Femur (tissue), 1 donor: Measurements from ENCODE around the gene CYP4F12.
"Not testable (repeated sequence)": the region's sequence is repeated elsewhere in the genome, so short reads cannot be mapped to it uniquely, and the experiment has no call there.

Source experiments
- DNase-seq: peaks from one replicate; pipeline ENCODE4 v3.0.0-alpha.2; 2017

Gene CYP4F12

GRCh38 chr19:15650123-15650522 lies 22.8 kb upstream of the CYP4F12 start:
- DNase-seq, result not testable (repeated sequence)

- no peak for DNase-seq
Measured at GRCh38 chr19:15651791-15652190, 21.1 kb upstream of the CYP4F12 start.

GRCh38 chr19:15652559-15653278 lies 20.2 kb upstream of the CYP4F12 start:
- no peak for DNase-seq

GRCh38 chr19:15656467-15656866 lies 16.4 kb upstream of the CYP4F12 start:
- no peak for DNase-seq

- no peak for DNase-seq
Measured at GRCh38 chr19:15663247-15663646, 9.6 kb upstream of the CYP4F12 start.

- DNase-seq, result no peak
Measured at GRCh38 chr19:15666186-15666585, 6.7 kb upstream of the CYP4F12 start.

GRCh38 chr19:15666883-15667282 lies 6.0 kb upstream of the CYP4F12 start:
- no peak for DNase-seq

GRCh38 chr19:15669440-15669839 lies 3.4 kb upstream of the CYP4F12 start:
- DNase-seq, result no peak

- DNase-seq, result no peak
Measured at GRCh38 chr19:15669891-15670290, 3.0 kb upstream of the CYP4F12 start.

- no peak for DNase-seq
Measured at GRCh38 chr19:15671237-15671821, 1.6 kb upstream of the CYP4F12 start.

GRCh38 chr19:15671891-15672579 lies 852 bp upstream of the CYP4F12 start:
- DNase-seq, result no peak

- no peak for DNase-seq
Measured at GRCh38 chr19:15673176-15673654, 328 bp downstream of the CYP4F12 start.

- no peak for DNase-seq
Measured at GRCh38 chr19:15675560-15675959, 2.7 kb downstream of the CYP4F12 start.

- no peak for DNase-seq
Measured at GRCh38 chr19:15679089-15679488, 6.2 kb downstream of the CYP4F12 start.

GRCh38 chr19:15679865-15680264 lies 7.0 kb downstream of the CYP4F12 start:
- DNase-seq, result not testable (repeated sequence)

GRCh38 chr19:15680478-15681322 lies 7.8 kb downstream of the CYP4F12 start:
- no peak for DNase-seq

- DNase-seq, result no peak
Measured at GRCh38 chr19:15683411-15683810, 10.5 kb downstream of the CYP4F12 start.

- no peak for DNase-seq
Measured at GRCh38 chr19:15684828-15685227, 11.9 kb downstream of the CYP4F12 start.

- DNase-seq, result no peak
Measured at GRCh38 chr19:15696654-15697194, 23.8 kb downstream of the CYP4F12 start.

GRCh38 chr19:15701757-15702533 lies 29.1 kb downstream of the CYP4F12 start:
- peak; percentile 26 for DNase-seq

GRCh38 chr19:15702534-15702930 lies 29.6 kb downstream of the CYP4F12 start:
- peak; percentile 80 for DNase-seq

GRCh38 chr19:15714638-15715037 lies 41.8 kb downstream of the CYP4F12 start:
- DNase-seq, result no peak
